Measurements from ENCODE around the gene CDK19.

DNA sequence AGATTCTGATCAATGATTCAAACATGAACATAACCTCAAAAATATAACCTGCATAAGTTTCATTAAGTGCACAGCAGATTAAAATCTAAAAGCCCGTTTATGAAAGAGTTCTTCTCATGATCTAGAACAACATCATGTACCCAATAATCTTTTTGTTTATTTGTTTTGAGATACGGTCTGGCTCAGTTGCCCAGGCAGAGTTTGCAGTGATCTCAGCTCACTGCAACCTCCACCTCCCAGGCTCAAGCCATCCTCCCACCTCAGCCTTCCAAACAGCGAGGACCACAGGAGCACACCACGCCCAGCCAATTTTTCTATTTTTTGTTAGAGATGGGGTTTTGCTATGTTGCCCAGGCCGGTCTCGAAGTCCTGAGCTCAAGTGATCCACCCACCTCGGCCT, 149.7 kb downstream of the CDK19 start:
- TF ChIP-seq FOS (IDR thresholded peaks at IDR 0.05; ENCODE audit: low read depth, low read length) (no peak), POLR2A (IDR thresholded peaks at IDR 0.05; ENCODE audit: low read depth, low read length) (no peak), CHD1 (IDR thresholded peaks at IDR 0.05; ENCODE audit: low read depth, low read length) (no peak), SMC3 (IDR thresholded peaks at IDR 0.05; ENCODE audit: low read depth, low read length) (no peak), RAD21 (IDR thresholded peaks at IDR 0.05; ENCODE audit: low read length) (no peak), RFX5 (IDR thresholded peaks at IDR 0.05; ENCODE audit: low read depth, low read length) (no peak)
- TF ChIP-seq, protein P1, sequence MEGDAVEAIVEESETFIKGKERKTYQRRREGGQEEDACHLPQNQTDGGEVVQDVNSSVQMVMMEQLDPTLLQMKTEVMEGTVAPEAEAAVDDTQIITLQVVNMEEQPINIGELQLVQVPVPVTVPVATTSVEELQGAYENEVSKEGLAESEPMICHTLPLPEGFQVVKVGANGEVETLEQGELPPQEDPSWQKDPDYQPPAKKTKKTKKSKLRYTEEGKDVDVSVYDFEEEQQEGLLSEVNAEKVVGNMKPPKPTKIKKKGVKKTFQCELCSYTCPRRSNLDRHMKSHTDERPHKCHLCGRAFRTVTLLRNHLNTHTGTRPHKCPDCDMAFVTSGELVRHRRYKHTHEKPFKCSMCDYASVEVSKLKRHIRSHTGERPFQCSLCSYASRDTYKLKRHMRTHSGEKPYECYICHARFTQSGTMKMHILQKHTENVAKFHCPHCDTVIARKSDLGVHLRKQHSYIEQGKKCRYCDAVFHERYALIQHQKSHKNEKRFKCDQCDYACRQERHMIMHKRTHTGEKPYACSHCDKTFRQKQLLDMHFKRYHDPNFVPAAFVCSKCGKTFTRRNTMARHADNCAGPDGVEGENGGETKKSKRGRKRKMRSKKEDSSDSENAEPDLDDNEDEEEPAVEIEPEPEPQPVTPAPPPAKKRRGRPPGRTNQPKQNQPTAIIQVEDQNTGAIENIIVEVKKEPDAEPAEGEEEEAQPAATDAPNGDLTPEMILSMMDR (conservative IDR thresholded peaks at IDR 0.05; ENCODE audit: low read depth, low read length) = no peak
- TF ChIP-seq, protein P2, sequence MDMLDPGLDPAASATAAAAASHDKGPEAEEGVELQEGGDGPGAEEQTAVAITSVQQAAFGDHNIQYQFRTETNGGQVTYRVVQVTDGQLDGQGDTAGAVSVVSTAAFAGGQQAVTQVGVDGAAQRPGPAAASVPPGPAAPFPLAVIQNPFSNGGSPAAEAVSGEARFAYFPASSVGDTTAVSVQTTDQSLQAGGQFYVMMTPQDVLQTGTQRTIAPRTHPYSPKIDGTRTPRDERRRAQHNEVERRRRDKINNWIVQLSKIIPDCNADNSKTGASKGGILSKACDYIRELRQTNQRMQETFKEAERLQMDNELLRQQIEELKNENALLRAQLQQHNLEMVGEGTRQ (IDR thresholded peaks at IDR 0.05; ENCODE audit: low read depth, low read length) = no peak

Data from IMR-90 (cell line).